BJ (cell line): Measurements from ENCODE around the gene ACADS. TPM values are rescaled to one million over a fixed set of nuclear protein-coding genes. Genes with fewer than 3 reads are reported as not detected.

Experiments
- CTCF ChIA-PET: fragments of 350-600 bp; formaldehyde crosslinking; extraction: SDS; loops from one replicate; lab custom pipeline; 2021; ENCODE audit warnings: antibody characterized with exemption, inconsistent platforms; lab: Yijun Ruan, JAX
- POLR2A ChIA-PET: fragments of 300-600 bp; sonication (Branson Sonifier 250); formaldehyde crosslinking; extraction: SDS; loops from one replicate; lab custom pipeline; 2021; ENCODE audit warnings: antibody characterized with exemption; lab: Charles Lee
- DNase-seq: peaks from one replicate; pipeline ENCODE4 v3.0.0-alpha.2; 2011; ENCODE audit warnings: low read depth
- H3K27me3 ChIP-seq: 2 replicates; pipeline ENCODE4 v1.6.0; 2011; ENCODE audit warnings: low read length; ENCODE audit not compliant: control insufficient read depth, insufficient read depth
- H3K36me3 ChIP-seq: 2 replicates; pipeline ENCODE4 v1.5.1; 2011; ENCODE audit warnings: low read length; ENCODE audit not compliant: control insufficient read depth, insufficient read depth
- H3K4me3 ChIP-seq: 2 replicates; pipeline ENCODE4 v1.5.1; 2011; ENCODE audit warnings: low read depth, mild to moderate bottlenecking, control low read depth, low read length
- polyA plus RNA-seq: library from polyadenylated mRNA; depleted of rRNA; stranded (reverse); fragments of >200 nt; gene quantifications from 2 replicates; pipeline ENCODE4 v1.2.3, GENCODE V29; 2011
- TF ChIP-seq, protein P1 (sequence below): IDR thresholded peaks from 2 replicates; pipeline ENCODE4 v1.5.1; 2011; ENCODE audit warnings: low read depth, mild to moderate bottlenecking, control low read depth, inconsistent platforms, low read length, moderate library complexity; ENCODE audit not compliant: insufficient read depth

Gene ACADS
- polyA plus RNA-seq, 1 experiment: 11.9 TPM

DNA sequence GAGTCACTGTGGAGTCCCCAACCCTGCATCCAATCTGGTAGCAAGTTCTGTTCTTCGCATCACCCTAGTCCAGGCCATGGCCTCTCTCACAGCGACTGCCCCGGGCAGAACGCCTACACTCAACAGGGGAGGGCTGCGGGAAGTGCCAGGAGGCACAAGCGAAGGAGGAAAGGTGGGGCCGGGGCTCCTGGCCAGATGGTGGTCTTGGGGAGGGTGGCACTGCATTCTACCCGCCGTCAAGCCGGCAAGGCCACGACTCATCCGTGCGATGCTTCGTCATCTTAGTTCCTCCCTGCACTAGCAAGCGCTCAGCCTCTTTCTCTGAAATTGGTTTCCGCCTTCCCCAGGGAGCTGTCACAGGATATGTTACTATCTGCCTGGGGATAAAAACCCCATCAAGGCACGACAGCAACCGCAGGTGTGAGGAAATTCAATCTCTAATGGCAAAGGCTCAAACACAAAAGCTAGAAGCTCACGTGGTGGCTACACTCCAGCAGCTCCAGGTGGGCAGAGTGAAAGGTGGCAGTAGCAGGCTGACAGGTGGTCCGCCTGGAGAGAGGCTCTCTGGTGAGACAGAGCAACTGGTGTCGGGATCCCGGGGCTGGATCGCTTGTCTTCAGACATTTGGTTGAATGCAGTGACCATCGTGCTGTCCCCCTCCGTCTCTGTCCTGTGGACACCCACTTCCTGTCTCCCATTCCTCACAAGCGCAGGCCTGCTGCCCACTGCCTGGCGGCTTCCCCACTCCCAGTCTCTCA, 34.1 kb downstream of the ACADS start:
- no peaks in the 10 kb centered on the region for H3K27me3 ChIP-seq
- ChIA-PET POLR2A (no interaction called here), CTCF (interaction anchor here (1.0 kb wide), 1 partner anchor 212 kb away, joined by 4 read pairs; no protein-coding TSS in a partner anchor)
- peaks cover 9% of the 10 kb centered on the region for H3K36me3 ChIP-seq
- no peak for DNase-seq
- no peak overlapping the region for H3K4me3 ChIP-seq
- TF ChIP-seq, protein P1, sequence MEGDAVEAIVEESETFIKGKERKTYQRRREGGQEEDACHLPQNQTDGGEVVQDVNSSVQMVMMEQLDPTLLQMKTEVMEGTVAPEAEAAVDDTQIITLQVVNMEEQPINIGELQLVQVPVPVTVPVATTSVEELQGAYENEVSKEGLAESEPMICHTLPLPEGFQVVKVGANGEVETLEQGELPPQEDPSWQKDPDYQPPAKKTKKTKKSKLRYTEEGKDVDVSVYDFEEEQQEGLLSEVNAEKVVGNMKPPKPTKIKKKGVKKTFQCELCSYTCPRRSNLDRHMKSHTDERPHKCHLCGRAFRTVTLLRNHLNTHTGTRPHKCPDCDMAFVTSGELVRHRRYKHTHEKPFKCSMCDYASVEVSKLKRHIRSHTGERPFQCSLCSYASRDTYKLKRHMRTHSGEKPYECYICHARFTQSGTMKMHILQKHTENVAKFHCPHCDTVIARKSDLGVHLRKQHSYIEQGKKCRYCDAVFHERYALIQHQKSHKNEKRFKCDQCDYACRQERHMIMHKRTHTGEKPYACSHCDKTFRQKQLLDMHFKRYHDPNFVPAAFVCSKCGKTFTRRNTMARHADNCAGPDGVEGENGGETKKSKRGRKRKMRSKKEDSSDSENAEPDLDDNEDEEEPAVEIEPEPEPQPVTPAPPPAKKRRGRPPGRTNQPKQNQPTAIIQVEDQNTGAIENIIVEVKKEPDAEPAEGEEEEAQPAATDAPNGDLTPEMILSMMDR: no peak

DNA sequence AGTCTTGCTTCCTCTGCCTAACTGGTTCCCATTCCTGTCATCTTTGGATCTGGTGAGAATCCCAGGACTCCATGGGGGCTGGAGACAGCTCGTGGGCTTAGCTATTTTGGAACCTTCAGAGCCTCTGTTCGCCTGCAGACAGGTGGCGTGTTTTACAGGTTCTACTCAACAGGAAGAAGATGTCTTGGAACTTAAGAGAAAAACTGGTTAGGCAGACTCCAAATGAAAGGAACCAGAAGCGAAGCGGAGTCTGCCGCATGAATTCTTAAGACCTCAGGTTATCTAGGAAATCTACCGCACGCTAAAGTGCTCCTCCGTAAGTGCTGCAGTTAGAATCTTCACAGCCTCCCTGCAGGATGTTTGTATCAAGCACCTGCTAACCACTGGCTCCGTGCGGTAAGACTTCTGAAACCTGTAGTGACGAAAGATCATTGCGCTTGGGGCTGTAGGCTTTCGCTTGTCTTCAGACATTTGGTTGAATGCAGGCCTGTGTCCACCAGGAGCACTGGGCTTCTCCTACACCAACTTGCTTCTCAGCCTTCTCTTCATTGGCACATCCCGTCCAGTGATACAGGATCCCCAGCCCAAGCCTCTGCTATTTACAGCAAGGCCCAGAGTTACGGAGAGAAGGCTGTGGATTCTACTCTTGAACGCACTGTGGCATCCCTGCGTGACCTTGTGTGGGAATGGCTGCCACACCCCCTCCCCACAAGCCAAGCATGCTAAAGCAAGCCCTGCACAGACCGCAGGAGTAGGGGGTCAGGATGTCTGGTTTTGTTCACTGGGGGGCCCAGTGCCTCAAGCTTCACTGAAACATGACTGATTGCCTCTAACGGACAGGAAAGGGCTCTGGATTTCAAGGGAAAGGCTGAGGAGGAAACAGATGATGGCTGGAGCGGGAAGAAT, 35.0 kb downstream of the ACADS start:
- ChIA-PET POLR2A (no interaction called here), CTCF (interaction anchor here (0.9 kb wide), 1 partner anchor 9 kb away, joined by 4 read pairs; no protein-coding TSS in a partner anchor)
- DNase-seq: no peak
- Histone ChIP-seq H3K27me3 (no peaks in the 10 kb centered on the region), H3K4me3 (no peak overlapping the region), H3K36me3 (peaks cover 10% of the 10 kb centered on the region)
- TF ChIP-seq, protein P1: no peak

DNA sequence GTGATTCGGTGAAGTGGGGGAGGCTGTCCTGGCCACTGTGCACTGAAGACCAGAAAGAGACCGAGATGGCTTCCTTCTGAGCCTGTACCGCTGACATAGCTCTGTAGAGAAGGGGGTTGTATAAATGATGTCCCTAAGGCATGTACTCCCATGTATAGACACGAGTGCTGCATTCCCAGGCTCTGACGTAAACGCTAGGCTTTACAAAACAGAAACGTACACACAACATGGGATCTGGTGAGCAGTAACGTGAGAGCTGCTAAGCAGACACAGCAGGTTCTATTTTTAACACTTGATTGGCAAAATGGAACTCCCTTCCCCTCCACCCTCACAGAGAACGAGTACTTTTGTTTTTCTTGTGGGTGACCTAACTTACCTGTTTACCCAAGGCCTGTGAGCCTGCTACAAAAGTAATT, 35.9 kb downstream of the ACADS start:
- CTCF ChIA-PET: interaction anchor here (0.7 to 0.9 kb wide), 2 partner anchors 10 to 29 kb away, joined by 3 to 4 read pairs; no protein-coding TSS in a partner anchor
- TF ChIP-seq, protein P1: no peak
- Histone ChIP-seq H3K4me3 (no peak overlapping the region), H3K27me3 (no peaks in the 10 kb centered on the region), H3K36me3 (peaks cover 17% of the 10 kb centered on the region)
- POLR2A ChIA-PET: no interaction called here
- DNase-seq: no peak

DNA sequence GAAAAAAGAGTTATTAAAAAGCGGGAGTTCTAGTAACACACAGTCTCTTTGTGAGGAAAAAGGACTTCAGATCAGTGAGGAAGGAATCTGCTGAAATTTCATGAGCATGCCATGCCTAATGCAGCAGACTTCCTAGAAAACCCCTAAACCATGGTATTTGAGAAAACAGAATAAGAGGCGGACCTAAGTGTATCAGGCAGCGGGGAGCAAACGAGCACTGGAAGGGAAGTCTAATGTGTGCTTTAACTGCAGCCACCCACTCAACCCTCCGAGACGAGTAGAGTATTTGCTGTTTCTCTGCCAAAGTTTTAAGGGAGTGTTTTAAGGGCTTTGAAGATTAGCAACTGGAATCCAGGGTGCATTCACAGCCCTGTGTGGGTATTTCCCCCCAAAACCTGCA, 36.5 kb downstream of the ACADS start:
- TF ChIP-seq, protein P1: no peak
- Histone ChIP-seq H3K4me3 (no peak overlapping the region), H3K36me3 (peaks cover 19% of the 10 kb centered on the region), H3K27me3 (no peaks in the 10 kb centered on the region)
- no peak for DNase-seq
- ChIA-PET CTCF (interaction anchor here (0.7 kb wide), 1 partner anchor 28 kb away, joined by 3 read pairs; no protein-coding TSS in a partner anchor), POLR2A (no interaction called here)

DNA sequence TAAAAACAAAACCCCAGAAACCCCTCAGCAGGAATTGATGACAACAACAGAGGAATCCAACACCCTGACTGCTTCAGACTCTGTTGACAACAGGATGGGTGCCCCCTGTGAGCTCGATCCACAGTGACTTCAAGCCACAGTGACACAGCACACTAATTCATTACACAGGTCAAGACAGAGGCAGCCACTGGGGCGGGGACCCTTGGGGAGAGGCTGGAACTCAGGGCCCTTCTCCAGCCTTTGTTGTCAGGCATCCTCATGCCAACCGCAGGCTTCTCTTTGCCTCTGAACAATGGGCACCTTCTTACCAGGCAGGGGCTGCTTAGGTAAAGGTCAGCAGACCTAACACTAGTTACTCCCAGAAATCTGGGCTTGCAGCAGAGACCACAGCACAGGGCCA, 37.6 kb downstream of the ACADS start:
- ChIA-PET POLR2A (no interaction called here), CTCF (no interaction called here)
- Histone ChIP-seq H3K27me3 (no peaks in the 10 kb centered on the region), H3K36me3 (peaks cover 25% of the 10 kb centered on the region), H3K4me3 (no peak overlapping the region)
- DNase-seq: no peak
- TF ChIP-seq, protein P1: no peak
